Parathyroid adenoma (tissue), 2 donors: ENCODE measurements around the gene NLGN2.

Source experiments
- H2AFZ ChIP-seq: fragments of 300-600 bp; sonication (generic); one replicate; pipeline ENCODE4 v1.7.0; 2017; ENCODE audit warnings: antibody characterized with exemption, mild to moderate bottlenecking
- H3K27ac ChIP-seq: fragments of 300-600 bp; sonication (generic); one replicate; pipeline ENCODE4 v1.7.0; 2017
- H3K27me3 ChIP-seq: fragments of 300-600 bp; sonication (generic); one replicate; pipeline ENCODE4 v1.7.0; 2017; ENCODE audit warnings: low read length; ENCODE audit not compliant: control insufficient read depth, insufficient read depth
- H3K36me3 ChIP-seq: fragments of 300-600 bp; sonication (generic); one replicate; pipeline ENCODE4 v1.7.0; 2017; ENCODE audit warnings: low read length; ENCODE audit not compliant: control insufficient read depth, insufficient read depth
- H3K4me1 ChIP-seq: fragments of 300-600 bp; sonication (generic); one replicate; pipeline ENCODE4 v1.7.0; 2017; ENCODE audit warnings: control low read depth
- H3K4me2 ChIP-seq: fragments of 300-600 bp; sonication (generic); one replicate; pipeline ENCODE4 v1.7.0; 2017; ENCODE audit warnings: low read length
- H3K4me3 ChIP-seq: fragments of 300-600 bp; sonication (generic); one replicate; pipeline ENCODE4 v1.7.0; 2017; ENCODE audit warnings: low read depth, low read length
- H3K79me2 ChIP-seq: fragments of 300-600 bp; sonication (generic); one replicate; pipeline ENCODE4 v1.7.0; 2017; ENCODE audit warnings: control low read depth
- H3K9ac ChIP-seq: fragments of 300-600 bp; sonication (generic); one replicate; pipeline ENCODE4 v1.7.0; 2017; ENCODE audit warnings: mild to moderate bottlenecking
- H3K9me3 ChIP-seq: fragments of 300-600 bp; sonication (generic); one replicate; pipeline ENCODE4 v1.7.0; 2017; ENCODE audit warnings: low read length; ENCODE audit not compliant: control insufficient read depth
- CTCF ChIP-seq: fragments of 300-600 bp; sonication (generic); IDR thresholded peaks from one replicate; pipeline ENCODE4 v1.7.0; 2017; ENCODE audit warnings: antibody characterized with exemption, mild to moderate bottlenecking
- donor health status: primary hyperparathyroidism.

The NLGN2 gene

GRCh38 chr17:7427549-7427948 lies 19.9 kb downstream of the NLGN2 start:
- H3K27me3 ChIP-seq, result no peaks in the 10 kb centered on the region
- no peak overlapping the region for H3K4me2 ChIP-seq
- H3K36me3 ChIP-seq, result no peaks in the 10 kb centered on the region
- no peaks in the 10 kb centered on the region for H3K4me1 ChIP-seq
- H2AFZ ChIP-seq, result no peak overlapping the region
- no peak overlapping the region for H3K4me3 ChIP-seq
- H3K79me2 ChIP-seq, result no peaks in the 10 kb centered on the region
- H3K27ac ChIP-seq, result no peak overlapping the region
- no peak for TF ChIP-seq CTCF
- no peaks in the 10 kb centered on the region for H3K9me3 ChIP-seq
- H3K9ac ChIP-seq, result no peak overlapping the region

GRCh38 chr17:7428557-7428956 lies 20.9 kb downstream of the NLGN2 start, which contains the start of gene SPEM3:
SPEM3 (plus strand) TSS chr17:7428857; CDS start chr17:7428903, 46 bp downstream.
- H3K79me2 ChIP-seq, result no peaks in the 10 kb centered on the region
- H2AFZ ChIP-seq, result no peak within 1 kb of the TSS
- H3K27ac ChIP-seq, result no peak within 1 kb of the TSS
- H3K4me1 ChIP-seq, result no peaks in the 10 kb centered on the region
- H3K9me3 ChIP-seq, result no peaks in the 10 kb centered on the region
- H3K36me3 ChIP-seq, result no peaks in the 10 kb centered on the region
- H3K9ac ChIP-seq, result no peak within 1 kb of the TSS
- no peak within 1 kb of the TSS for H3K4me2 ChIP-seq
- no peak within 1 kb of the TSS for H3K4me3 ChIP-seq
- TF ChIP-seq CTCF, result no peak
- H3K27me3 ChIP-seq, result no peaks in the 10 kb centered on the region

- no peak for TF ChIP-seq CTCF
- Histone ChIP-seq H3K27ac (no peak overlapping the region), H3K4me1 (no peaks in the 10 kb centered on the region), H3K4me3 (no peak overlapping the region), H3K9ac (no peak overlapping the region), H3K27me3 (no peaks in the 10 kb centered on the region), H3K9me3 (no peaks in the 10 kb centered on the region), H3K36me3 (no peaks in the 10 kb centered on the region), H3K4me2 (no peak overlapping the region), H3K79me2 (no peaks in the 10 kb centered on the region), H2AFZ (no peak overlapping the region)
Measured at GRCh38 chr17:7429722-7430121, 22.1 kb downstream of the NLGN2 start.

GRCh38 chr17:7431231-7431630 lies 23.6 kb downstream of the NLGN2 start:
- Histone ChIP-seq H3K4me2 (no peak overlapping the region), H3K36me3 (no peaks in the 10 kb centered on the region), H3K4me3 (no peak overlapping the region), H2AFZ (no peak overlapping the region), H3K27me3 (no peaks in the 10 kb centered on the region), H3K9ac (no peak overlapping the region), H3K27ac (no peak overlapping the region), H3K4me1 (no peaks in the 10 kb centered on the region), H3K9me3 (no peaks in the 10 kb centered on the region), H3K79me2 (no peaks in the 10 kb centered on the region)
- TF ChIP-seq CTCF, result no peak

- no peaks in the 10 kb centered on the region for H3K27me3 ChIP-seq
- no peak for TF ChIP-seq CTCF
- no peak overlapping the region for H2AFZ ChIP-seq
- H3K9ac ChIP-seq, result no peak overlapping the region
- H3K4me2 ChIP-seq, result no peak overlapping the region
- no peaks in the 10 kb centered on the region for H3K9me3 ChIP-seq
- no peaks in the 10 kb centered on the region for H3K79me2 ChIP-seq
- H3K4me1 ChIP-seq, result no peaks in the 10 kb centered on the region
- no peaks in the 10 kb centered on the region for H3K36me3 ChIP-seq
- H3K27ac ChIP-seq, result no peak overlapping the region
- no peak overlapping the region for H3K4me3 ChIP-seq
Measured at GRCh38 chr17:7432296-7432695, 24.7 kb downstream of the NLGN2 start.
